ENCODE measurements around the gene MAPK8IP2.
A peak's percentile ranks its signal among the peaks of the same experiment; 100 is the strongest.

Gene MAPK8IP2

DNA sequence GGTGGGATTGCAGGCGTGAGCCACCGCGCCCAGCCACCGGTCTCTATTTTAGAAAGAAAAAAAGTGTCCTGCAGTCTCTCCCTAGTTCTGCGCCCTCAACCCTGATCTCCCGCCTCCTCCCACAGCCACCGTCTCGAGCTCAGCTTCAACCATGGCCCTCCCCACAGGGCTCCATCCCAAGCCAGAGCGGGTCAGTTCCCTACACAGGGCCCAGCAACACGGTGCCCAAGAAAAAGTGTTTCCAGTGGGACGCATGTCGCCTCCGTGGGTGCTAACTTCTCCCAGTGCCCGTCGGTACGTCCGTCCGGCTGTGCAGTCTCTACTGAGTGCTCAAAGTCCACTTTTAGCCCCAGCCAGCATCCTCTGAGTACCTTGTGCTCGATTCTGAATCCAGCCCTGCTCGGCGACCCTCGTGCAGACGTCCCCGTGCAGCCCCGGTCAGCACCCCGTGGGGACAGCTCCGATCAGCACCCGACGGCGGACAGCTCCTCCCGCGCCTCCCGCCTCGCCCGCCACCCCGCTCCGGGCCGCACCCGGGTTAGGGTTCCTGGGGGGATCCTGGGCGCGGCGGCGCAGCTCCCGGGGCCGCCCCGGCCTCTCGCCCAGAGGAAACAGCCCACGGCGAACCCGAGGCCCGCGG lies 657 bp upstream of the MAPK8IP2 start:
- H3K4me1 ChIP-seq = peaks cover 8% of the 10 kb centered on the region
- in situ Hi-C loops (cut with MboI; ENCODE audit: low sequenced_read_pairs) = no loop called here
- H3K9me3 ChIP-seq = no peaks in the 10 kb centered on the region
- H3K36me3 ChIP-seq (replicated peaks) = no peaks in the 10 kb centered on the region
- peak; percentile 28 to 87 for DNase-seq (ENCODE audit: low spot score in 2 of 2)
- H3K27me3 ChIP-seq (ENCODE audit: low read depth) = no peaks in the 10 kb centered on the region
- peak overlapping the region; percentile 22 for H3K4me3 ChIP-seq

DNA sequence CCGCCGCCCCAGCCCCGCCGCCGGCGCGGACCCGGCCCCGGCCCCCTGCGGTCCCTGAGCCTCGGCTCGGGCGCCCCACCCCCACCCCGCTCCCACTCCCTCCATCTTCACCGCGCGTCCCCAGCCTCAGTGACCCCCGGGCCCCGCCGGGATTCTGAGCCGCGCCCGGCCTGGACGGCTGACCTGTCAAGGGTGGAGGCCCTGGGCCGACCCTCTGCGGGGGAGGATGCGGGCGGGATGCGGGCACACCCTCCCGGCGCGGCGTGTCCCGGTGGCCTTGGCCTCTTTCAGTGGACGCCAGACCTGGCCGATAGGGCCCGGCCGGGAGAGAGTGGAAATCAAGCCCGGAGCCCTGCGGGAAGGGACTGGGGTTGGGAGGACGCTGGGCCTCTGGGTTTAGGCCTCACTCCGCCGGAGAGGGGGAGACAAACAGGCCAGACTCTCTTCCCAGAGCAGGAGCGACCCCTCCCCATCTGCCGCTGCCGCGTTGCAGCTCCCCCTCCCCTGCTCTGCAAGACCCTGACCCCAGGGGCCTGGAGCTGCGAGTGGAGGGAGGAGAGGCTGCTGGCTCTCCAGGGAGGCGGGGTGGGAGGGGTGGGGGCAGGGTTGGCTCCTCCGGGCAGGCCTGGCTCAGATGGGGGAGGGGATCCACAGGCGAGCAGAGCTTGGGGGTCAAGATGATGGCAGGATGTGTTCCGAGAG lies 525 bp downstream of the MAPK8IP2 start:
- Histone ChIP-seq H3K4me3 (peak overlapping the region; percentile 44), H3K9me3 (no peaks in the 10 kb centered on the region), H3K4me1 (peaks cover 8% of the 10 kb centered on the region), H3K27me3 (ENCODE audit: low read depth) (no peaks in the 10 kb centered on the region), H3K36me3 (replicated peaks) (no peaks in the 10 kb centered on the region)
- in situ Hi-C loops (cut with MboI; ENCODE audit: low sequenced_read_pairs) = no loop called here
- peak in 1 of 2 experiments; percentile 39 for DNase-seq (ENCODE audit: low spot score in 2 of 2)

DNA sequence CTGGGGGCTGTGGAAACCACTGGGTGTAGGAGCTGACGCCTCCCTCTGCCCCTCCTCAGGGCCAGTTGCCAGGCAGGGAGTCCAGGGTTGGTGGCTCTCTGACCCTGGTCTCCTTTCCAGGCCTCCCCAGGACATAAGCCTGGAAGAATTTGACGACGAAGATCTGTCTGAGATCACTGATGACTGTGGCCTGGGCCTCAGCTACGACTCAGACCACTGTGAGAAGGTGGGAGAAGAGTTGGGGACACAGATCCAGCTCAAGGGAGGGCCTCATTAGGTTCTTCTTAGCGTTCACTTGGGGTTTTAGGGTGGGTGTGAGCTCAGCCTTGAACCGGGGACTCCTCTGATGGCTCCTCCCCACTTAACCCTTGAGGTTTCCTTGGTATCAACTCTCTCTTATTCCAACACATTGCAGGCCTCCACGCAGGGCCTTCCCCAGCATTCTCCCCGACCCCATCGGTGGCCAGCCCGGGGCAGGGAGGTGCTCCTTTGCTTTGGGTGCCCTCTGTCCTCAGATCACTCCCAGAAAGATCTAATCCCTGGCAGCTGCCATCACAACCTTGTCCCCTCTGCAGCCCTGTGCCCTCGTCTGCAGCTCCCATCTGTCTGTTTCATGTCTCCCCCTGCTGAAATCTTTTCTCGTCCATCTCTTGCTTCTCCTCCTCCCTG lies 1.2 kb downstream of the MAPK8IP2 start:
- in situ Hi-C loops (cut with MboI; ENCODE audit: low sequenced_read_pairs) = no loop called here
- DNase-seq (ENCODE audit: low spot score in 2 of 2) = peak in 1 of 2 experiments; percentile 4
- H3K27me3 ChIP-seq (ENCODE audit: low read depth) = no peaks in the 10 kb centered on the region
- H3K4me3 ChIP-seq = peak overlapping the region; percentile 44; the same call in 1 of the 2 replicates
- H3K4me1 ChIP-seq = peaks cover 8% of the 10 kb centered on the region
- H3K36me3 ChIP-seq (replicated peaks) = no peaks in the 10 kb centered on the region
- no peaks in the 10 kb centered on the region for H3K9me3 ChIP-seq

DNA sequence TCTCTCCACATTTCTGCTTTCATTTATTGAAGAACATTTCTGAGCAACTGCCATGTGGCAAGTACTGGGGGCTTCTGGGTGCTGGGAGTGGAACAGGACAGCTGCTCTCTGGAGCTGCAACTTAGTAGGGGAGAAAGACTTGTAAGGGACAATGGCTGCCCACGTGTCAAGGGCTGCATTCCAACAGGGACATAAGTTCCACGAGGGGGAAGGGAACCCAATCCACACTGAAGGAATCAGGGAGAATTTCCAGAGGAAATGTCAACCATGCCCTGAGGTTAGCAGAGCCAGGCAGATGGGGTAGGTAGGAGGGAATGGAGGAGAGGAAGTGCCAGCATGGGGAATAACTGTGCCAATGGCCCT lies 1.7 kb downstream of the MAPK8IP2 start:
- Histone ChIP-seq H3K9me3 (no peaks in the 10 kb centered on the region), H3K4me3 (no peak overlapping the region), H3K4me1 (peaks cover 8% of the 10 kb centered on the region), H3K27me3 (ENCODE audit: low read depth) (no peaks in the 10 kb centered on the region), H3K36me3 (replicated peaks) (no peaks in the 10 kb centered on the region)
- peak in 1 of 2 experiments; percentile 6 for DNase-seq (ENCODE audit: low spot score in 2 of 2)
- in situ Hi-C loops (cut with MboI; ENCODE audit: low sequenced_read_pairs) = no loop called here

DNA sequence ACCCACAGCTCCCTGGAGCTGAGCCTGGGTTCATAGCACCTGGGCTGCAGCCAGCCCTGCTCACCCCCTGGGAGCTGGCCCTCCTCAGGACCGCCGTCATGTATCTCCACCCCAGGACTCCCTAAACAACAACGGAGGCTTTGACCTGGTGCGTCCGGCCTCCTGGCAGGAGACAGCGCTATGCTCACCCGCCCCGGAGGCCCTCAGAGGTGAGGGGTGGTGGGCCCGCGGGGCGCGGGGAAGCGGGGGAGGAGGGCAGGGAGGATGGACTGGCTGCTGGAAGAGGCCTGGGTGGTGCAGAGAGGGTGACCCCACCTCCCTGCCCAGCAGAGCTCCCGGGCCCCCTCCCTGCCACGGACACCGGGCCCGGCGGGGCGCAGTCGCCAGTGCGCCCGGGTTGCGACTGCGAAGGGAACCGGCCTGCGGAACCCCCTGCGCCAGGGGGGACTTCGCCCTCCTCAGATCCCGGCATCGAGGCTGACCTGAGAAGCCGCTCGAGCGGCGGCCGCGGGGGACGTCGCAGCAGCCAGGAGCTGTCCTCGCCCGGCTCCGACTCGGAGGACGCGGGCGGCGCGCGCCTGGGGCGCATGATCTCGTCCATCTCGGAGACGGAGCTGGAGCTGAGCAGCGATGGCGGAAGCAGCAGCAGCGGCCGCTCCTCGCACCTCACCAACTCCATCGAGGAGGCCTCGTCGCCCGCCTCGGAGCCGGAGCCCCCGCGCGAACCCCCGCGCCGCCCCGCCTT lies 3.1 kb downstream of the MAPK8IP2 start:
- in situ Hi-C loops (cut with MboI; ENCODE audit: low sequenced_read_pairs) = no loop called here
- Histone ChIP-seq H3K27me3 (ENCODE audit: low read depth) (no peaks in the 10 kb centered on the region), H3K4me3 (no peak overlapping the region), H3K4me1 (peaks cover 8% of the 10 kb centered on the region), H3K9me3 (no peaks in the 10 kb centered on the region), H3K36me3 (replicated peaks) (no peaks in the 10 kb centered on the region)
- no peak for DNase-seq (ENCODE audit: low spot score in 2 of 2)

DNA sequence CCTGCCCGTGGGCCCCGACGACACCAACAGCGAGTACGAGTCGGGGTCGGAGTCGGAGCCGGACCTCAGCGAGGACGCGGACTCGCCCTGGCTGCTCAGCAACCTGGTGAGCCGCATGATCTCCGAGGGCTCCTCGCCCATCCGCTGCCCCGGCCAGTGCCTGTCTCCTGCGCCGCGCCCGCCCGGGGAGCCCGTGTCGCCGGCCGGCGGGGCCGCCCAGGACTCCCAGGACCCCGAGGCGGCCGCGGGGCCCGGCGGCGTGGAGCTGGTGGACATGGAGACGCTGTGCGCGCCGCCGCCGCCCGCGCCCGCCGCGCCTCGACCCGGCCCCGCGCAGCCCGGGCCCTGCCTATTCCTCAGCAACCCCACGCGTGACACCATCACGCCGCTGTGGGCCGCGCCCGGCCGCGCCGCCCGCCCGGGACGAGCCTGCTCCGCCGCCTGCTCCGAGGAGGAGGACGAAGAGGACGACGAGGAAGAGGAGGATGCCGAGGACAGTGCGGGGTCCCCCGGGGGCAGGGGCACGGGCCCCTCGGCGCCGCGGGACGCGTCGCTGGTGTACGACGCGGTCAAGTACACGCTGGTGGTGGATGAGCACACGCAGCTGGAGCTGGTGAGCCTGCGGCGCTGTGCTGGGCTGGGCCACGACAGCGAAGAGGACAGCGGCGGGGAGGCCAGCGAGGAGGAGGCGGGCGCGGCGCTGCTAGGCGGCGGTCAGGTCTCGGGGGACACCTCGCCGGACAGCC lies 3.8 kb downstream of the MAPK8IP2 start:
- in situ Hi-C loops (cut with MboI; ENCODE audit: low sequenced_read_pairs) = no loop called here
- Histone ChIP-seq H3K36me3 (replicated peaks) (no peaks in the 10 kb centered on the region), H3K27me3 (ENCODE audit: low read depth) (no peaks in the 10 kb centered on the region), H3K4me1 (peaks cover 8% of the 10 kb centered on the region), H3K9me3 (no peaks in the 10 kb centered on the region), H3K4me3 (no peak overlapping the region)
- DNase-seq (ENCODE audit: low spot score in 2 of 2) = no peak

DNA sequence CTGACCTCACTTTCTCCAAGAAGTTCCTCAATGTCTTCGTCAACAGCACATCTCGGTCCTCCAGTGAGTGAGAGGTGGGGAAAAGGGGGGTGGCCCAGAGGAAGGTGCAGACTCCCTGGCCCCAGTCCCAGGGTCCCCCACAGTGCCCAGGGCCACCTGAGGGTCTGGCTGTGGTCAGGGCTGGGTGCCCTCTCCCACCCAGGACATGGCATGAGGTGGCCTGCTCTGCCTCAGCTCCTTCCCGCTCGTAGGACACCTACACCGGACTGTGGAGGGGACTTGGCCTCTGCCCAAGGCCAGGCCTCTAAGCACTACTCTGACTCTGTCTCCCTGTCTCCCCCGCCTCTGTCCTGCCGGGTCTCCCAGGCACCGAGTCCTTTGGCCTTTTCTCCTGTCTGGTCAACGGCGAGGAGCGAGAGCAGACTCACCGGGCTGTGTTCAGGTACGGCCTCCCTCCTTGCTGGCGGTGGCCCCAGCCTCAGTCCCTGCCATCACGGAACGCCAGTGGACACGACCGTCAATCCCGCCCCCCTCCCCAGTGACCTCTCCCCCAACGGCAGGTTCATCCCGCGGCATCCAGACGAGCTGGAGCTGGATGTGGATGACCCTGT lies 4.5 kb downstream of the MAPK8IP2 start:
- H3K27me3 ChIP-seq (ENCODE audit: low read depth) = no peaks in the 10 kb centered on the region
- in situ Hi-C loops (cut with MboI; ENCODE audit: low sequenced_read_pairs) = no loop called here

DNA sequence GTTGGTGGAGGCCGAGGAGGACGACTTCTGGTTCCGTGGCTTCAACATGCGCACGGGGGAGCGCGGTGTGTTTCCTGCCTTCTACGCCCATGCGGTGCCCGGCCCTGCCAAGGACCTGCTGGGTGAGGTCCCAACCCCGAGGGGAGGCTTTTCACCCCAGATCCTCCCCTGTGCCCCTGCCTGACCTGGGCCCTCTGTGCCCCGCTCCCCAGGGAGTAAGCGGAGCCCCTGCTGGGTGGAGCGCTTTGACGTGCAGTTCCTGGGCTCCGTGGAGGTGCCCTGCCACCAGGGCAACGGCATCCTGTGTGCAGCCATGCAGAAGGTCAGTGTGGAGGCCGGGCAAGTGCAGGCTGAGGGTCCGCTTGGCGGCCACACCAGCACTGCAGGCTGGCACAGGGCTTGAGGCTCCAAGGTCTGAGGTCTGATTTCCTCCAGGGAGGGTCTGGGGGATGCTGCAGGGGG lies 5.1 kb downstream of the MAPK8IP2 start:
- Histone ChIP-seq H3K36me3 (replicated peaks) (no peaks in the 10 kb centered on the region), H3K9me3 (no peaks in the 10 kb centered on the region), H3K27me3 (ENCODE audit: low read depth) (no peaks in the 10 kb centered on the region), H3K4me1 (peaks cover 4% of the 10 kb centered on the region; the same call in 1 of the 2 replicates), H3K4me3 (no peak overlapping the region)
- in situ Hi-C loops (cut with MboI; ENCODE audit: low sequenced_read_pairs) = no loop called here
- DNase-seq (ENCODE audit: low spot score in 2 of 2) = no peak

More for the DNA sequence above, 4.5 kb downstream of the MAPK8IP2 start:
- H3K4me3 ChIP-seq = no peak overlapping the region
- H3K9me3 ChIP-seq = no peaks in the 10 kb centered on the region
- H3K36me3 ChIP-seq (replicated peaks) = no peaks in the 10 kb centered on the region
- peaks cover 4% of the 10 kb centered on the region; the same call in 1 of the 2 replicates for H3K4me1 ChIP-seq
- no peak for DNase-seq (ENCODE audit: low spot score in 2 of 2)

DNA sequence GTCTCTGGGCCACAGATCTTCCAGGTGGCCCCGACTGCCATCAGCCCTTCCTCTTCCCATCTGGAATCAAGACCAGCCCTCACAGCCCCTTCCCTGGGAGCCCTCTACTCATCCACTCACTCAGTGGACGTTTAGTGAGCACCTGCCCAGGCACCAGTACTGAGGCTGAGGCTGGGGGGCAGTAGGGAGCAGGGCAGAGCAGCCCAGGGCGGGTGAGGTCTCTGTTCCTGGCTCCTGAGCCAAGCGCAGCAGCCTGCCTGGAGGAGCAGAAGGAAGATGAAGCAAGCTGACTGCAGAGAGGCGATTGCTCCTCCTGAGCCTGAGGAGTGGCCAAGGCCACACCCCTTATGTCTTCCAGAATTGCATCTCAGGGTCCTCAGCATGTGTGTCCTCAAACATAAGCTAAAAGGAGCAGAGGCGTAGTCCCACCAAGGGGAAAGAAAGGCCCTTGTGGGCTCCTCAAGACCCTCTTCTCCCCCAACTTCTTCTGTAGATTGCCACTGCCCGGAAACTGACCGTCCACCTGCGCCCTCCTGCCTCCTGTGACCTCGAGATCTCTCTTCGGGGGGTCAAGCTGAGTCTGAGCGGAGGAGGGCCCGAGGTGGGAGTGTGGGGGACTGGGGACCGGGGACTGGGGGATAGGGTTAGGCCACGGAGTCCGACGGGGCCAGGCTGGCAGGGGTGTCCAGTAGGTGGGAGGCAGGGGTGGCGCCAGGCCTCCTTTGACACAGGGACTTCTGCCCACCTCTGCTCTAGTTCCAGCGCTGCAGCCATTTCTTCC lies 5.8 kb downstream of the MAPK8IP2 start:
- Histone ChIP-seq H3K4me3 (no peak overlapping the region), H3K36me3 (replicated peaks) (no peaks in the 10 kb centered on the region), H3K27me3 (ENCODE audit: low read depth) (no peaks in the 10 kb centered on the region), H3K9me3 (no peaks in the 10 kb centered on the region), H3K4me1 (peaks cover 4% of the 10 kb centered on the region; the same call in 1 of the 2 replicates)
- in situ Hi-C loops (cut with MboI; ENCODE audit: low sequenced_read_pairs) = no loop called here
- no peak for DNase-seq (ENCODE audit: low spot score in 2 of 2)

DNA sequence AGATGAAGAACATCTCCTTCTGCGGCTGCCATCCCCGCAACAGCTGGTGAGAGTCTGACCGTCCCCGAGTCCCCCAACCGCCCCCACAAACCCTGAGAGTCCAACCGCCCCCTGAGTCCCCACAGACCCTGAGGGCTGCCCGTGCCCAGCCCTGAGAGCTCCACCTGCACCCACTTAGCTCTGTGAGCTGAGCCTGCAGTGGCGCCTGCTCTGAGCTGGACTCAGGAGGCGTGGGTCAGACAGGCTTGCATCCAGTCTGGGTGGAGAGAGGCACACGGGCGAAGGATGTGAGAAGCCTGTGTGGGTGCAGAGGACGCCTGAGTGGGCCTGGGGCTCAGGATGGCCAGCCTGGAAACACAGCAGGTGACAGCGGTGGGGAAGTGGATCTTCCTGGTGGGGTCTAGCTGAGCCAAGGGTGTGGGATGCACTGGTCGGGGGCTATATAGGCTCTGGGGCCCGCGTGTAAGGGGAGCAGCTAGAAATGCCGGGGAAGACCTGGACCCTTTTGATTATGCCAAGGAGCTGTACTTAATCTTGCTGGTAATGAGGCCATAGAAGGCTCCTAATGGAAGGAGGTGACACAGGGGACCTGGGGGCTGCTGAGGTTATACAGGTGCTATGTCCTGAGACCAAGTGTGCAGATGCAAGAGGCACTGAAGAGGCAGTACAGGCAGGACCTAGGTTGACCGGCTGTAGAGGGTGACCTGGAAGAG lies 6.5 kb downstream of the MAPK8IP2 start:
- in situ Hi-C loops (cut with MboI; ENCODE audit: low sequenced_read_pairs) = no loop called here
- H3K36me3 ChIP-seq (replicated peaks) = no peaks in the 10 kb centered on the region
- no peaks in the 10 kb centered on the region for H3K4me1 ChIP-seq
- no peaks in the 10 kb centered on the region for H3K27me3 ChIP-seq (ENCODE audit: low read depth)
- H3K9me3 ChIP-seq = no peaks in the 10 kb centered on the region
- DNase-seq (ENCODE audit: low spot score in 2 of 2) = no peak
- H3K4me3 ChIP-seq = no peak overlapping the region

DNA sequence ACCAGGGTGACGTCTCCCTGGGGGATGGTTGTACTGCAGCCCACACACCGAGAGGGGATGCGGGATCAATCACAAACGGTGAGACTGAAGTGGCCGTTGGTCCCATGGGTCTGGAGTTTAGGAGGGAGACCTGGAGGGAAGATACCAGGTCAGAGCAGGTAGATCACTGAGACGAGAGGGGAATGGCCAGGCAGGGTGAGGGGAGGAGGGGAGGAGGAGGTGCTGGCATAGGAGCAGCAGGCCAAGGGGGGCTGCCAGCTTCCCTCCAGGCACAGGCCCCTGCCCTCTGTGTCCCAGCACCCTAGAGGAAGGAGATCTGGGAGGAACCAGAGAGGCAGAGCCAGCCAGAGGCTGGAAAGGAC lies 7.0 kb downstream of the MAPK8IP2 start:
- no peak for DNase-seq (ENCODE audit: low spot score in 2 of 2)
- in situ Hi-C loops (cut with MboI; ENCODE audit: low sequenced_read_pairs) = no loop called here
- Histone ChIP-seq H3K36me3 (replicated peaks) (no peaks in the 10 kb centered on the region), H3K4me1 (no peaks in the 10 kb centered on the region), H3K9me3 (no peaks in the 10 kb centered on the region), H3K27me3 (ENCODE audit: low read depth) (no peaks in the 10 kb centered on the region), H3K4me3 (no peak overlapping the region)

Measured in HAP-1 (cell line).